ENCODE data around the gene FRMD6. TPM values are rescaled to one million over a fixed set of nuclear protein-coding genes. Genes with fewer than 3 reads are reported as not detected.
"Not testable (repeated sequence)": the region's sequence is repeated elsewhere in the genome, so short reads cannot be mapped to it uniquely, and the experiment has no call there.

The FRMD6 gene
- total and polyA plus RNA-seq, 8 donors = 5.9 to 35.2 (median 9.7) TPM

DNA sequence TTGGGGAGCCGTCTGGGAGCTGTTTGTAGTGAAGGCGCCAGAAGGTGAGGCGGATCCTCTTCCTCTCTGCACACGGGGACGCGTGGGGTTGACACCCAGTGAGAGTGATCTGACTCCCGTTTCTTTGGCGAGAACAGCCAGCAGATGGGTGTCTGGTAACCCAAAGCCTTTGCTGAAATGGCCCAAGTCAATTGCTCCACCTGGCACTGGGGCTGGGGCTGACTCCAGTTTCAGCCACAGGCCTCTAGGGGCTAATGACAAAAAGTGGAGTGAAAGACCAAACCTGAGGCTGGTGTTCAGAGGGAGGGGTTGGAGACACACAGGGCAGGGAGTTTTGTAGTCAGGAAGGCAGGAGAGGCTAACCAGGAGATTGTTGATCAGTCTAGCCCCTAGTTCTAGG, 87.0 kb downstream of the FRMD6 start:
- TF ChIP-seq POLR2AphosphoS5 (IDR thresholded peaks at IDR 0.05) = no peak
- no peak for TF ChIP-seq EP300 (IDR thresholded peaks at IDR 0.05)
- TF ChIP-seq POLR2A (IDR thresholded peaks at IDR 0.05) = no peak
- TF ChIP-seq, protein P1, sequence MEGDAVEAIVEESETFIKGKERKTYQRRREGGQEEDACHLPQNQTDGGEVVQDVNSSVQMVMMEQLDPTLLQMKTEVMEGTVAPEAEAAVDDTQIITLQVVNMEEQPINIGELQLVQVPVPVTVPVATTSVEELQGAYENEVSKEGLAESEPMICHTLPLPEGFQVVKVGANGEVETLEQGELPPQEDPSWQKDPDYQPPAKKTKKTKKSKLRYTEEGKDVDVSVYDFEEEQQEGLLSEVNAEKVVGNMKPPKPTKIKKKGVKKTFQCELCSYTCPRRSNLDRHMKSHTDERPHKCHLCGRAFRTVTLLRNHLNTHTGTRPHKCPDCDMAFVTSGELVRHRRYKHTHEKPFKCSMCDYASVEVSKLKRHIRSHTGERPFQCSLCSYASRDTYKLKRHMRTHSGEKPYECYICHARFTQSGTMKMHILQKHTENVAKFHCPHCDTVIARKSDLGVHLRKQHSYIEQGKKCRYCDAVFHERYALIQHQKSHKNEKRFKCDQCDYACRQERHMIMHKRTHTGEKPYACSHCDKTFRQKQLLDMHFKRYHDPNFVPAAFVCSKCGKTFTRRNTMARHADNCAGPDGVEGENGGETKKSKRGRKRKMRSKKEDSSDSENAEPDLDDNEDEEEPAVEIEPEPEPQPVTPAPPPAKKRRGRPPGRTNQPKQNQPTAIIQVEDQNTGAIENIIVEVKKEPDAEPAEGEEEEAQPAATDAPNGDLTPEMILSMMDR (IDR thresholded peaks at IDR 0.05) = no peak
- Histone ChIP-seq H3K27me3 (no peaks in the 10 kb centered on the region), H3K9me3 (no peaks in the 10 kb centered on the region), H3K4me1 (no peaks in the 10 kb centered on the region), H3K4me3 (no peak overlapping the region), H3K36me3 (no peaks in the 10 kb centered on the region), H3K27ac (no peak overlapping the region)
- intact Hi-C loops (cut with DNase I; ENCODE audit: low total_unique reads) = no loop called here
- WGBS, 5 donors = 56 to 80% (median 72%) methylated on average over 8 of the region's 8 CpGs
- no peak for DNase-seq

GRCh38 chr14:51743588-51744000, 91.9 kb downstream of the FRMD6 start:
- intact Hi-C loops (cut with DNase I; ENCODE audit: low total_unique reads) = no loop called here
- DNase-seq = no peak
- Histone ChIP-seq H3K36me3 (no peaks in the 10 kb centered on the region), H3K9me3 (no peaks in the 10 kb centered on the region), H3K27ac (no peak overlapping the region), H3K4me3 (no peak overlapping the region), H3K27me3 (no peaks in the 10 kb centered on the region), H3K4me1 (no peaks in the 10 kb centered on the region)
- no peak for TF ChIP-seq POLR2A (IDR thresholded peaks at IDR 0.05)
- no peak for TF ChIP-seq EP300 (IDR thresholded peaks at IDR 0.05)
- TF ChIP-seq POLR2AphosphoS5 (IDR thresholded peaks at IDR 0.05) = no peak
- TF ChIP-seq, protein P1 (IDR thresholded peaks at IDR 0.05) = no peak
- 70 to 89% (median 78%) methylated on average over 14 to 23 of the region's 23 CpGs for WGBS, 5 donors

DNA sequence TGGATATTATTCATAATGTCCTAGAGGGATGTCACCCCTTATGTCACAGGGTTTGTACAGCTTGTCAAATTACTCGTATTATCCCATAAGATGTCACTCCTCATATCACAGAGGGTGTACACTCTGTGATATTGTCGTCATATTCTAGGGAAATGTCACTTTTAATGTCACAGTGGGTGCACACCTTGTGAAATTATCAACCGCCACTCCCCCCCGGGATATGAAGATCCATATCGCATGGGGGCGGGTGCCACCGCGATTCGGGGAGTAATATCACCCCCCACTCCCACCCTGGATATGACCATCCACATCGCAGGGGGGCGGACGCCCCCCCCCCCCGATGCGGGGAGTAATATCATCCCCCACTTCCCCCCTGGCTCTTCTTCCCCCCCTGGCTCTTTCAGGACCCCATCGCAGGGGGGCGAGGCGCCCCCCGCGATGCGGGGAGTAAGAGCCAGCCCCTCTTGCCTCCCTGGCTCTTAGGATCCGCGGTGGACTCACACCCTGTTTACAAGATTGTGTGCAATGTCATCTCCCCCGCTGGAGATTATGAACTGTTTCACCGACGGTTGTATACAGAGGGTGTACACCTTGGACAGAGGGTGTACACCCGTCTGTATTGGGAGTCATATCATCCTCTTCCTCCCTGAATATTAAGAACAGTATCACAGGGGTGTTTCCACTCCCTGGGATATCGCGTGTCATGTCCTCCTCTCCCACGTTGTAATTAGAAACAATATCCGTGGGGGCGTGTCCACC, 92.8 kb downstream of the FRMD6 start:
- no peak overlapping the region for H3K4me3 ChIP-seq
- WGBS, 5 donors = 83 to 85% (median 84%) methylated on average over 29 to 31 of the region's 31 CpGs
- H3K27me3 ChIP-seq = no peaks in the 10 kb centered on the region
- intact Hi-C loops (cut with DNase I; ENCODE audit: low total_unique reads) = no loop called here
- H3K36me3 ChIP-seq = no peaks in the 10 kb centered on the region
- H3K27ac ChIP-seq = no peak overlapping the region
- H3K4me1 ChIP-seq = no peaks in the 10 kb centered on the region
- no peak for DNase-seq
- no peaks in the 10 kb centered on the region for H3K9me3 ChIP-seq
- TF ChIP-seq, protein P1 (IDR thresholded peaks at IDR 0.05) = no peak
- TF ChIP-seq POLR2A (IDR thresholded peaks at IDR 0.05) = no peak
- no peak for TF ChIP-seq POLR2AphosphoS5 (IDR thresholded peaks at IDR 0.05)
- no peak for TF ChIP-seq EP300 (IDR thresholded peaks at IDR 0.05)

DNA sequence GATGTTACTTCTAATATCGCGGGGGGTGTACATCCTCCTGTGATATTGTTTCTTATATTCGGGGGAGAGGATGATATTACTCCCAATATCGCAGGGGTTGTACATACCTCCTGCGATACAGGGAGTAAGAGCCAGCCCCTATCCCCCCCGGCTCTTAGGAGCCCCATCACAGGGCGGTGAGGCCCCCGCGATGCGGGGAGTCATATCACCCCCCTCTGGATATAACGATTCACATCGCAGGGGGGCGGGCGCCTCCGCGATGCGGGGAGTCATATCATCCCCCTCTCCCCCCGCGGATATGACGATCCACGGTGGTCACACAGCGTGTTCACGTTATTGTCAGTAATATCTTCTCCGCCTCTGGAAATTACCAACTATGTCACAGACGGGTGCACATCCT, 95.1 kb downstream of the FRMD6 start:
- H3K4me1 ChIP-seq; H3K4me3 ChIP-seq; H3K27ac ChIP-seq; H3K9me3 ChIP-seq; H3K36me3 ChIP-seq; H3K27me3 ChIP-seq; DNase-seq; intact Hi-C loops (cut with DNase I; ENCODE audit: low total_unique reads): not testable (repeated sequence)
- WGBS, 5 donors = 86 to 91% (median 89%) methylated on average over 21 to 25 of the region's 25 CpGs

- no peaks in the 10 kb centered on the region for H3K9me3 ChIP-seq
- no peak for DNase-seq
- no peaks in the 10 kb centered on the region for H3K36me3 ChIP-seq
- H3K27ac ChIP-seq = no peak overlapping the region
- no peaks in the 10 kb centered on the region for H3K27me3 ChIP-seq
- H3K4me3 ChIP-seq = no peak overlapping the region
- intact Hi-C loops (cut with DNase I; ENCODE audit: low total_unique reads) = no loop called here
- H3K4me1 ChIP-seq = no peaks in the 10 kb centered on the region
- TF ChIP-seq POLR2AphosphoS5 (IDR thresholded peaks at IDR 0.05) (no peak), EP300 (IDR thresholded peaks at IDR 0.05) (no peak), POLR2A (IDR thresholded peaks at IDR 0.05) (no peak)
- TF ChIP-seq, protein P1 (IDR thresholded peaks at IDR 0.05) = no peak
- 76 to 84% (median 78%) methylated on average over 10 to 13 of the region's 13 CpGs for whole genome bisulfite sequencing, 5 donors
These were observed 98.8 kb downstream of the FRMD6 start for GRCh38 chr14:51750542-51750941.

DNA sequence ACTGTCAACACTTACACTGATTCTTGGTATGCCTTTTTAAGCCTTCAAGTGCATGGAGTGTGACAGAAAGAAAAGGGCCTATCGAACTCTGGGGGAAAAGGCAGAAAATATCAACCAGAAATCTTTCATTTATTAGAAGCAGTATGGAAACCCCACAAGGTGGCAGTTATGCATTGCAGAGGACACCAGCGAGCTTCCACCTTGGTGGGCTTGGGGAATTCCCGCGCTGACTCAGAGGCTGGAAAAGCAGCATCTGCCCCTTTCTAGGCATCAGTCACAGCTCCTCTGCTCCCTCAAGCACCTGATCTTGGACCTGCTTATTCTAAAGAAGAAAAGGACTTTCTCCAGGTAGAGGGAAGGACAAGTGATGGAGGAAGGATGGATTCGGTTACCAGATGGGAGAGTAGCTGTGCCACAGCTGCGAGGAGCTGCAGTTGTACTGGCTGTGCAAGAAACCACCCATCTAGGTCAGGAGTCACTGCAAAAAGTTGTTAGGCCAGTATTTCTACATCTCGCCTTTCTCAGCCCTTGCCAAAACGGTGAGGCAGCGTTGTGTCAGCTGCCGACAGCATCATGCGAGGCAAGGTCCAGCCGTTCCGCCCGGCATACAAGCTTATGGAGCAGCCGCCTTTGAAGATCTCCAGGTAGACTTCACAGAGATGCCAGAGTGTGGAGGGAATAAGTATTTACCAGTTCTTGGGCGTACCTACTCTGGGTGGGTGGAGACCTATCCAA, 100.1 kb downstream of the FRMD6 start:
- intact Hi-C loops (cut with DNase I; ENCODE audit: low total_unique reads); H3K27me3 ChIP-seq; H3K9me3 ChIP-seq; H3K4me1 ChIP-seq; H3K36me3 ChIP-seq; H3K4me3 ChIP-seq; H3K27ac ChIP-seq: not testable (repeated sequence)
- DNase-seq = peak; percentile 47 to 69
- WGBS, 5 donors = 48 to 61% (median 56%) methylated on average over 16 of the region's 16 CpGs

DNA sequence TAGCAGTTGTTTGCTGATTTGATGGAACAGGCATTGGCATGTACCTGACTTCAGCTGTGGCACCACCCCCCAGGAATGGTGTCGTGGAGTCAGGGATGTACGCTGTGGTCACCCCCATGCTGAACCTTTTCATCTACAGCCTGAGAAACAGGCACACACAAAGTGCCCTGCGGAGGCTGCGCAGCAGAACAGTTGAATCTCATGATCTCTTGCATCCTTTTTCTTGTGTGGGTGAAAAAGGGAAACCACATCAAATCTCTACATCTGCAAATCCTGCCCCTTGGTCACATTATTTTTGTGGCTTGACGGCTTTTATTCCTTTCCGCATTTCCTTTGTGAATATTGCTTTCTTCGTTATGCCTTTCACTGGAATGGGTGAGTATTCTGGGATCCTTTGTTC, 106.0 kb downstream of the FRMD6 start:
- H3K27me3 ChIP-seq; DNase-seq; intact Hi-C loops (cut with DNase I; ENCODE audit: low total_unique reads); H3K4me1 ChIP-seq; H3K36me3 ChIP-seq; H3K27ac ChIP-seq; H3K4me3 ChIP-seq; H3K9me3 ChIP-seq: not testable (repeated sequence)
- 65 to 86% (median 69%) methylated on average over 7 of the region's 7 CpGs for WGBS, 5 donors
